NT2/D1 (cell line): Measurements from ENCODE around the gene CATSPERZ.
"Not testable (repeated sequence)": the region's sequence is repeated elsewhere in the genome, so short reads cannot be mapped to it uniquely, and the experiment has no call there.

ENCODE experiments used
- DNase-seq: peaks from one replicate; pipeline ENCODE4 v3.0.0-alpha.2; 2011; ENCODE audit warnings: low read depth, low spot score
- H3K27me3 ChIP-seq: 2 replicates; pipeline ENCODE4 v1.6.0; 2011; ENCODE audit warnings: mild to moderate bottlenecking; ENCODE audit not compliant: insufficient read length, insufficient read depth
- H3K36me3 ChIP-seq: 2 replicates; pipeline ENCODE4 v1.6.1; 2011; ENCODE audit warnings: mild to moderate bottlenecking, low read length, mixed read lengths; ENCODE audit not compliant: insufficient read depth, insufficient read length
- H3K4me1 ChIP-seq: 2 replicates; pipeline ENCODE4 v1.5.1; 2011; ENCODE audit not compliant: insufficient read depth, insufficient read length
- H3K4me3 ChIP-seq: 2 replicates; pipeline ENCODE4 v1.5.1; 2011; ENCODE audit warnings: low read depth; ENCODE audit not compliant: insufficient read length
- H3K9ac ChIP-seq: 2 replicates; pipeline ENCODE4 v1.6.0; 2011; ENCODE audit warnings: low read depth; ENCODE audit not compliant: insufficient read length
- H3K9me3 ChIP-seq: 2 replicates; pipeline ENCODE4 v1.5.1; 2011; ENCODE audit warnings: mild to moderate bottlenecking, low read length; ENCODE audit not compliant: insufficient read depth
- SUZ12 ChIP-seq: IDR thresholded peaks from 2 replicates; pipeline ENCODE4 v1.6.1; 2011; ENCODE audit not compliant: insufficient read length, insufficient read depth; ENCODE audit errors: extremely low read depth
- YY1 ChIP-seq: IDR thresholded peaks from 2 replicates; pipeline ENCODE4 v1.6.1; 2011; ENCODE audit not compliant: insufficient read length, insufficient read depth
- ZNF274 ChIP-seq: IDR thresholded peaks from 2 replicates; pipeline ENCODE4 v1.6.1; 2011; ENCODE audit warnings: mild to moderate bottlenecking, low read depth, low read length

CATSPERZ gene

GRCh38 chr11:64312947-64313346 is 12.8 kb downstream of the CATSPERZ start:
- DNase-seq = no peak
- no peaks in the 10 kb centered on the region for H3K9me3 ChIP-seq
- H3K36me3 ChIP-seq = peaks cover 52% of the 10 kb centered on the region
- H3K4me1 ChIP-seq = peaks cover 6% of the 10 kb centered on the region
- TF ChIP-seq YY1 = no peak
- no peak overlapping the region for H3K9ac ChIP-seq
- no peak overlapping the region for H3K4me3 ChIP-seq
- no peaks in the 10 kb centered on the region for H3K27me3 ChIP-seq

GRCh38 chr11:64313491-64314145 is 13.5 kb downstream of the CATSPERZ start:
- H3K27me3 ChIP-seq = no peaks in the 10 kb centered on the region
- no peaks in the 10 kb centered on the region for H3K9me3 ChIP-seq
- no peak overlapping the region for H3K4me3 ChIP-seq
- H3K9ac ChIP-seq = no peak overlapping the region
- H3K4me1 ChIP-seq = peaks cover 6% of the 10 kb centered on the region
- TF ChIP-seq ZNF274 (no peak), SUZ12 (no peak), YY1 (no peak)
- H3K36me3 ChIP-seq = peaks cover 51% of the 10 kb centered on the region
- DNase-seq = no peak

GRCh38 chr11:64314146-64314804 is 14.1 kb downstream of the CATSPERZ start:
- peaks cover 8% of the 10 kb centered on the region for H3K4me1 ChIP-seq

GRCh38 chr11:64314805-64315561 is 14.8 kb downstream of the CATSPERZ start:
- H3K9ac ChIP-seq = no peak overlapping the region
- H3K36me3 ChIP-seq = peaks cover 60% of the 10 kb centered on the region
- no peak overlapping the region for H3K4me3 ChIP-seq
- H3K27me3 ChIP-seq = no peaks in the 10 kb centered on the region
- peaks cover 13% of the 10 kb centered on the region for H3K4me1 ChIP-seq
- no peak for TF ChIP-seq YY1
- TF ChIP-seq SUZ12 = no peak
- TF ChIP-seq ZNF274 = no peak
- no peak for DNase-seq
- H3K9me3 ChIP-seq = no peaks in the 10 kb centered on the region

More at GRCh38 chr11:64314146-64314804, 14.1 kb downstream of the CATSPERZ start:
- H3K27me3 ChIP-seq = no peaks in the 10 kb centered on the region
- TF ChIP-seq SUZ12 = no peak
- no peak for TF ChIP-seq ZNF274
- TF ChIP-seq YY1 = no peak
- H3K9me3 ChIP-seq = no peaks in the 10 kb centered on the region
- no peak for DNase-seq
- H3K9ac ChIP-seq = no peak overlapping the region
- peaks cover 53% of the 10 kb centered on the region for H3K36me3 ChIP-seq
- H3K4me3 ChIP-seq = no peak overlapping the region

- Histone ChIP-seq H3K36me3 (peaks cover 65% of the 10 kb centered on the region), H3K4me3 (peak overlapping the region; percentile 94), H3K4me1 (peaks cover 13% of the 10 kb centered on the region), H3K9ac (peak overlapping the region; percentile 71)
- DNase-seq, H3K27me3 ChIP-seq, H3K9me3 ChIP-seq: not testable (repeated sequence)
These were observed 15.7 kb downstream of the CATSPERZ start for GRCh38 chr11:64315667-64316526.

GRCh38 chr11:64316672-64317324 is 16.6 kb downstream of the CATSPERZ start:
- no peak for TF ChIP-seq YY1
- TF ChIP-seq SUZ12 = no peak
- TF ChIP-seq ZNF274 = no peak
- Histone ChIP-seq H3K9ac (peak overlapping the region; percentile 96), H3K9me3 (no peaks in the 10 kb centered on the region), H3K36me3 (peaks cover 69% of the 10 kb centered on the region), H3K27me3 (no peaks in the 10 kb centered on the region), H3K4me3 (peak overlapping the region; percentile 94), H3K4me1 (peaks cover 15% of the 10 kb centered on the region)
- no peak for DNase-seq
